Stimulated activated naive B cell treated with anti-CD40 and anti-IgM and Interleukin-4, amounts not matched to agents 10 μg/mL and 1 μg/mL and 100 μg/mL, for 72 hours (primary cell): ENCODE data around the gene LMTK3.
A peak's percentile ranks its signal among the peaks of the same experiment; 100 is the strongest.
"Not testable (repeated sequence)": the region's sequence is repeated elsewhere in the genome, so short reads cannot be mapped to it uniquely, and the experiment has no call there.

Experiments used
- ATAC-seq, 2 donors: fragments of 150-1000 bp; cut with Tn5 transposase; replicated peaks; 2 replicates each; pipeline ENCODE4 v1.10.0; 2021; ENCODE audit warnings: moderate library complexity in 1 of 2
- DNase-seq: peaks from one replicate; pipeline ENCODE4 v3.0.0; 2021
- H3K27ac Mint-ChIP-seq: one replicate; pipeline ENCODE4 v1.8.0; 2022; ENCODE audit warnings: mild to moderate bottlenecking, mixed read lengths
- H3K27me3 Mint-ChIP-seq, 2 donors: one replicate each; pipeline ENCODE4 v1.8.0; 2022; ENCODE audit warnings: mixed read lengths in 2 of 2
- H3K36me3 Mint-ChIP-seq, 2 donors: one replicate each; pipeline ENCODE4 v1.8.0; 2022; ENCODE audit warnings: mixed read lengths in 2 of 2, mild to moderate bottlenecking in 1 of 2
- H3K4me1 Mint-ChIP-seq, 2 donors: one replicate each; pipeline ENCODE4 v1.8.0; 2022; ENCODE audit warnings: mixed read lengths in 2 of 2, mild to moderate bottlenecking in 1 of 2
- H3K4me3 Mint-ChIP-seq, 2 donors: one replicate each; pipeline ENCODE4 v1.8.0; 2022; ENCODE audit warnings: mild to moderate bottlenecking in 2 of 2, mixed read lengths in 2 of 2, moderate library complexity in 1 of 2
- H3K9me3 Mint-ChIP-seq, 2 donors: one replicate each; pipeline ENCODE4 v1.8.0; 2022; ENCODE audit warnings: mixed read lengths in 2 of 2, mild to moderate bottlenecking in 1 of 2

LMTK3 gene

DNA sequence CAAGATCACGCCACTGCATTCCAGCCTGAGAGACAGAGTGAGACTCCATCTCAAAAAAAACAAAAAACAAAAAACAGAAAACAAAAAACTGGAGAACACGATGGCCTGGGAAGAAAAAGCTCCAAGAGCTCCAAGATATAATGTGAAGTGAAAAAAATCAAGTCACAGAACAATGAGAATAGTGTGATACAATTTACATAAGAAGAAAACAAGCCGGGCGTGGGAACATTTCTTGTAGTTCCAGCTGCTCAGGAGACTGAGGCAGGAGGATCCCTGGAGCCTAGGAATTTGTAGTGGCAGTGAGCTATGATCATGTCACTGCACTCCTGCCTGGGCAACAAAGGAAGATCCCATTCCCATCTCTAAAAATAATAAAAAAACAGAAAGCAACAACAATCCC is 8.5 kb upstream of the LMTK3 start:
- DNase-seq (no peak), ATAC-seq (no peak)
- H3K9me3 Mint-ChIP-seq: peaks cover 5 to 7% of the 10 kb centered on the region in 2 donors
- no peak overlapping the region for H3K4me3 Mint-ChIP-seq
- no peak overlapping the region for H3K27ac Mint-ChIP-seq
- H3K36me3 Mint-ChIP-seq: no peaks in the 10 kb centered on the region
- no peaks in the 10 kb centered on the region for H3K4me1 Mint-ChIP-seq
- H3K27me3 Mint-ChIP-seq: peaks cover 9 to 21% of the 10 kb centered on the region in 2 donors

DNA sequence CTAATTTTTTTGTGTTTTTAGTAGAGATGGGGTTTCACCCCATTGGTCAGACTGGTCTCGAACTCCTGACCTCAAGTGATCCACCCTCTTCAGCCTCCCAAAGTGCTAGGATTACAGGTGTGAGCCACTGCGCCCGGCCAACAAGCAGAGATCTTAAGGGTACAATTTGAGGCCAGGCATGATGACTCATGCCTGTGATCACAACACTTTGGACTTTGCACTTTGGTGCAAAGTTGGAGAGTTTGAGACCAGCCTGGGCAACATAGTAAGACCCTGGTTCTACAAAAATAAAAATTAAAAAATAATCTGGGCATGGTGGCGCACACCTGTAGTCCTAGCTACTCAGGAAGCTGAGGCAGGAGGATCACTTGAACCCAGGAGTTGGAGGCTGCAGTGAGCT is 7.8 kb upstream of the LMTK3 start:
- not testable (repeated sequence) for H3K9me3 Mint-ChIP-seq, H3K27ac Mint-ChIP-seq, H3K4me3 Mint-ChIP-seq, DNase-seq, H3K36me3 Mint-ChIP-seq, H3K4me1 Mint-ChIP-seq, ATAC-seq
- H3K27me3 Mint-ChIP-seq: peaks cover 9 to 14% of the 10 kb centered on the region in 2 donors

DNA sequence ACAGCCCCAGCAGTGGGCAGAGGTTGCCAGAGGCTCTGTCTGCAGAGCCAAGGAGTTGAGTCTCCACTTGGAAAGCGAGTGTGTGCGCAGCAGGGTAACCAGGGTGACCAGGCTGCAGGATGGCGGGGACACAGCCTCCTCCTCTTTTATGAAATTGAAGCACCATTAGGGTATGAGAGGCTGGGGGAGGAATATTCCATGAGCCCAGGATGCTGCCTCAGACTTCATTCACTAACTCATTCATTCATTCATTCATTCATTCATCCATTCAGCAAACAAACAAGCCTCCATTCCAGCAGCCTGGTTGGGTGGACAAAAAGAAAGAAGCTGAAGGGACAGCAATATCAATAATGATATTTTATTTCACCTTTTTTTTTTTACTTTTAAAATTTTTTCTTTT is 6.6 kb upstream of the LMTK3 start:
- no peak overlapping the region for H3K4me3 Mint-ChIP-seq
- H3K27me3 Mint-ChIP-seq: peaks cover 4 to 6% of the 10 kb centered on the region in 2 donors
- no peak for ATAC-seq
- no peak overlapping the region for H3K27ac Mint-ChIP-seq
- H3K9me3 Mint-ChIP-seq: no peaks in the 10 kb centered on the region
- no peaks in the 10 kb centered on the region for H3K36me3 Mint-ChIP-seq
- no peak for DNase-seq
- H3K4me1 Mint-ChIP-seq: peaks cover 2 to 9% of the 10 kb centered on the region in 2 donors

DNA sequence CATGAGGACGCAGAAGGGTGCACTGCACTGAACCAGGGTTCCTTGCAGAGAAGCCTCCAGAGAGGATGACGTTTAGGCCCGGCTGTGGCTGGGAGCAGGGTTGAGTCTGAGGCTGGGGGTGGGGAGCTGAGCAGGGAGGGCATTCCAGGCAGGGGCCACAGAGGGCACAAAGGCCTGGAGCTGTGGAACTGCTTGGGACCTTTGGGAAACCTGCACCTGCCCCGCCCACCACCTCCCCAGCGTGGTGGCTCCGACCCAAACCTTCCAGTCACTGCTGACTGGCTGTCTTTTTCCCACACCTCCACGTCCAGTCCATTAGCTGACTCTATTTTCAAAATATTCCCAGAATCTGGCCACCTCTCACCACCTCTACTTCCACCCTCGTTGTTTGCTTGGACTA is 4.9 kb upstream of the LMTK3 start:
- ATAC-seq: no peak
- H3K4me1 Mint-ChIP-seq: peaks cover 2 to 9% of the 10 kb centered on the region in 2 donors
- no peaks in the 10 kb centered on the region for H3K9me3 Mint-ChIP-seq
- no peak overlapping the region for H3K27ac Mint-ChIP-seq
- no peak for DNase-seq
- H3K4me3 Mint-ChIP-seq: no peak overlapping the region
- no peaks in the 10 kb centered on the region for H3K36me3 Mint-ChIP-seq
- H3K27me3 Mint-ChIP-seq: peaks cover 0 to 4% of the 10 kb centered on the region in 2 donors

DNA sequence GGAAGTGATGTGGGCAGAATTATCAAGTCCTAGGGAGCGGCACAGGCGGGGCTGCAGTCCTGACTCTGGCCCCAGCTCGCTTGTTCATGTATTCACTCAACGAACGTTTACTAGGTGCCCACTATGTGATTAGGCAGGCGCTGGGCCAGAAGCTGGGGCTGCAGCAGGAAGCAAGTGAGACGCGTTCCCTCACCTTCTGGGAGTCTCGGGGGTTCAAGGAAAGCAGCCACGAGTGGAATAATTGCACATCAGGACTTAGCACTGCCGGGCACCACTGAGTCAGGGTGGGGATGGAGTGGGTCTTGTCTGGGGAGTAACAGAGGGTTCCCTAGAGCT is 2.5 kb upstream of the LMTK3 start:
- Mint-ChIP-seq H3K4me1 (peaks cover 6 to 18% of the 10 kb centered on the region in 2 donors), H3K4me3 (no peak overlapping the region), H3K27ac (peak overlapping the region; percentile 67), H3K27me3 (peaks cover 9 to 20% of the 10 kb centered on the region in 2 donors), H3K36me3 (no peaks in the 10 kb centered on the region), H3K9me3 (no peaks in the 10 kb centered on the region)
- DNase-seq (no peak), ATAC-seq (no peak)

DNA sequence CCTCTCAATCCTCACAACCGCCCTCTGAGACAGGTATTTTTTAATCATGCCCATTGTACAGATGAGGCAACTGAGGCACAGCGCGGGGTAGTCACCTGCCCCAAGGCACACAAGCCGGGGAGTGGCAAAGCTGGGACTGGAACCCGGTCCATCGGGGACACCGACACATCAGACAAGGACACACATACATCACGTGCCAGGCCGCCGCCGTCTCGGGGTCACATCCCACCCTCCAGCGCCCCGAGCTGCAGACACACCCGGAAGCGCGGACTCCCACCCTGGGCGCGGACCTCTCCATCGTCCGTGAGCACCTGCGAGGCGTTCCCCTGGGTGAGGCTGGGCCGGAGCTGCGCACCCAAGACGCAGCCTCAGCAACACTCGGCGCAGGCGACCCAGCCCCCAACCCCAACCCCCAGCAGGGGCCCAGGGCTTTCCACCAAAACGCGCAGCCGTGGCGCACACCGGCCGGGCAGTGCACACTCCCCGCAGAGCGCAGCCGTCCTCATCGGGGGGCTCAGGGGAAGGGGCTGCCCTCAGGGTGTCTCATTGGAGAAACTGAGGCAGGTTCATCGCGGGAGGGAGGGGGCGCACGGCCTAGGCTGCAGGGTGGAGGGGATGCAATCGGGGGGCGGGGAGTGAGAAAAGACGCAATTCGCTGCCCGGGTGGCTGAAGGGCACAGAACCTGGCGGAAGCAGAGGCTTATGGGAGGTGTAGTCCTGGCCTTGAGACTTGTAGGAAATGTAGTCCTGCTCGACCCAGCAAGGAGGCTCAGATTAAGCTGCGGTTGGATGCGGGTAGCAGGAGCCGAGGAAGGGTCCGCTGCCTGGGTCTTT is 1.9 kb upstream of the LMTK3 start:
- DNase-seq: no peak
- no peaks in the 10 kb centered on the region for H3K36me3 Mint-ChIP-seq
- peaks cover 6 to 18% of the 10 kb centered on the region in 2 donors for H3K4me1 Mint-ChIP-seq
- H3K4me3 Mint-ChIP-seq: no peak overlapping the region
- peak; percentile 91 to 93 for ATAC-seq
- peaks cover 9 to 20% of the 10 kb centered on the region in 2 donors for H3K27me3 Mint-ChIP-seq
- H3K27ac Mint-ChIP-seq: peak overlapping the region; percentile 67
- no peaks in the 10 kb centered on the region for H3K9me3 Mint-ChIP-seq

DNA sequence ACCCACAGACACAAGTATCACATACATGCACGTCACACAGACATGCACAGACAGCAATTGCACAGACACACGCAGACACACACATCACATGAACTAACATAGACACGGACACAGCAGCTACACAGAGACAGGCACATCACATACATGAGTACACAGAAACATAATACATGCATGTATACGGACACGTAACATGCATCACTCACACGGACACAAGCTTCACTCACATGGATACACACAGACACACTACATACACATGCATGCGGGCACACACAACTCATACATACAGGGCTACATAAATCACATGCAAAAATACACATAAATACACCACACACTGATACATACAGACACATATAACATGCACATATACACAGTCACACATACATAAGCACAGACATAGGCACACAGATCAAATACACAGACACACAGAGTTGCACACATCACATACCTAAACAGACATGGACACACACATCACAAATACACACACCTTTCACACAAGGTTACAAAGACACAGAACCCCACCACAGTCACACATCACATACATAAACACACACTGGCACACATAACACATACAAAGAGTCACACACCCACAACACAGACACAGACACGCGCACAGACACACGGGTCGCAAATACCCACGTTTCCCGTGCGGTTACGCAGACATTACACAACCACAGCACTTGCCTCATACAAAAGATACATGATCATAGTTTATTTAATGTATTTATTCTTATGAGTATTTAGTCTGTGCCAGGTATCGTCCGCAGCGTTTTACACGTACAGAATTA is 1.1 kb upstream of the LMTK3 start:
- Mint-ChIP-seq H3K9me3 (no peaks in the 10 kb centered on the region), H3K36me3 (no peaks in the 10 kb centered on the region), H3K4me3 (no peak overlapping the region)

DNA sequence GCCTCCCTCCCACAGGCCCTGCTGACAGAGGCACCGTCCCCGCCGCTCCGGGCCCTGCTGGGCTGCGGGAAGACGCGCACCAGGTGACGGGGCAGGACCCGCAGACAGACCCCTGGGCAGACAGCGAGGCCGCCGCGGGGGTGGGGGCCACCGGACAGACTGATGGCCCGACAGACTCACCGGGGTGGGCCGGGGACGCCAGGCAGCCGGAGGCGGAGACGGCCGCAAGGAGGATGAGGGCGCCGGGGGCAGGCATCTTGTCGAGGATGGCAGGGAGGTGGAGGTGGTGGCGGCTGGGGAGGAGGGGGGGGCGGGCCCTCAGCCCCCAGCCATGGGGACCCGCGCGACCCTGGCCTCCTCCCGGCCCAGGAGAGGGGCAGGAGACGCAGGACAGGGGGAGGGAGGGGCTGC is 309 bp downstream of the LMTK3 start:
- peaks cover 6 to 18% of the 10 kb centered on the region in 2 donors for H3K4me1 Mint-ChIP-seq
- ATAC-seq (no peak), DNase-seq (no peak)
- H3K36me3 Mint-ChIP-seq: no peaks in the 10 kb centered on the region
- no peak overlapping the region for H3K4me3 Mint-ChIP-seq
- H3K9me3 Mint-ChIP-seq: no peaks in the 10 kb centered on the region
- no peak overlapping the region for H3K27ac Mint-ChIP-seq
- peaks cover 13 to 20% of the 10 kb centered on the region in 2 donors for H3K27me3 Mint-ChIP-seq

More for the DNA sequence above, 1.1 kb upstream of the LMTK3 start:
- Mint-ChIP-seq H3K27me3 (peaks cover 12 to 20% of the 10 kb centered on the region in 2 donors), H3K27ac (no peak overlapping the region), H3K4me1 (peaks cover 6 to 18% of the 10 kb centered on the region in 2 donors)
- ATAC-seq (no peak), DNase-seq (no peak)

DNA sequence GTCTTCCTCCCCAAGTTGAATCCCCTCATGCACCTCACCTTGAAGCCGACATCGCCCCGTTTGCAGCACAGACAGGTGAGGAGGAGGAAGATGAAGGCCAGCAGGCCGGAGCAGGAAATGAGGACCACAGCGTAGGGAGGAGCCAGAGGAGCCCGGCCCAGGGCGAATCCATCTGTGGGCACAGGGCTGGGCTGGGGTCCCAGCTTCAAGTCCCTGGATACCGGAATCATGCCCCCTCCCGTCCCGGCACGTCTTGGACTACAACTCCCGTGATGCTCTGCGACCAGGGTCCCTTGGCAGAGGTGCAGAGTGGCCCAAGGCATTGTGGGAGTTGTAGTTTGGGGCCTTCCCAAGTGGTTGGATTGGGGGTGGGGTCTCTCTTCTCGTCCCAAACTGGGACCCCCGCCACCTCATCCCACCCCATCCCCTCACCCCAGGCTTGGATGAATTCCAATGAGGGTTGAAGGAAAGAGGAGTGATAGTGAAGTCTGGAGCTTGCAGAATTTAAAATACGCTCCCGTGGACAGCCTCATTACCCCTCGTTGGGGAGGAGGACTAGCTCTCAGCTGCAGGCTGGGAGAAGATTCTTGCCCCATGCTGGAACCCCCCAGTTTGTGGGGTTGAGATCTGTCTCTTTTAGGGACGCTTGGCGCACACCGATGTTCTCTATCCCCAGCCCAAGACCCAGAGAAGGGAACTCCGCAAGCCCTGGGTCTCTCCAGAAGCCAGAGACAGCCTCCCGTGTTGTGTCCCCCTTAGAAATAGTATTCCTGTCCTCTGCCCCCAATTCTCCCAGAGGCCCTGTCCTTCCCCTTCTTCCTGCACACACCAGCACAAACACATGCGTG is 990 bp downstream of the LMTK3 start:
- no peaks in the 10 kb centered on the region for H3K36me3 Mint-ChIP-seq
- DNase-seq: no peak
- H3K27ac Mint-ChIP-seq: no peak overlapping the region
- peaks cover 6 to 18% of the 10 kb centered on the region in 2 donors for H3K4me1 Mint-ChIP-seq
- no peaks in the 10 kb centered on the region for H3K9me3 Mint-ChIP-seq
- peaks cover 13 to 20% of the 10 kb centered on the region in 2 donors for H3K27me3 Mint-ChIP-seq
- ATAC-seq: peak; percentile 65 to 71
- peak overlapping the region; percentile 67 to 70 for H3K4me3 Mint-ChIP-seq

DNA sequence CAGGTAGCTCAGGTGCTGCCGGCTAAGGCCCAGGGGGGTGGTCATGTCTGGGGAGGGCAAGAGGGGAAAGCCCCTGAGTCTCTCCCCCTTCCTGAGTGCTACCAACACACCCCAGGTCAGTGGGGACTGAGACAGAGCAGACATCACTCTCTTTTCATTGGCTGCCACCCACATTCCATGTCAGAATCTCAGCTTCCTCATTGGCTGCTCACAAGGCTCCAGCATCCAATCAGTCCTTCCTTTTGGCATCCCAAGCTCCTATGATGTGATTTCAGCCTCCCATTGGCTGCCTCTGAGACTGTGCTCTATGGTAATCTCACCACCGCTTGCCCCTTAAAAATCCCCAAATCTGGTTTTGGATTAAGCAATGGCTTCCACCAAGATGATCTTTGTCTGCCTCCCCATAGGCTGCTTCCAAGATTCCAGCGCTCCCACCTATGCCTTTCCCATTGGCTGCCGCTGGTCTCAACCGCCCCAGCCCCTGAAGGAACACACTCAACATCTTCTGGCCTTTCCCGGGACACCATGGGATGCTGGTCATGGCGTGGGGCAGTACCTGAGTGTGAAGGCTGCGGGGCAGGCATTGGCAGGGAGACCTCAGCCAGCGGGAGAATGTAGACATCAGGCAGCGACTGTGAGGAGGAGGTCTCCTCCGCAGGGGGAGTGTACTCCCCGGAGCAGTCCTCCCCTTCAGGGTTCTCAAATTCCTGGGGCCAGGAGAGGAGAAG is 2.0 kb downstream of the LMTK3 start:
- H3K27ac Mint-ChIP-seq: no peak overlapping the region
- no peaks in the 10 kb centered on the region for H3K9me3 Mint-ChIP-seq
- no peaks in the 10 kb centered on the region for H3K36me3 Mint-ChIP-seq
- ATAC-seq (no peak), DNase-seq (no peak)
- peaks cover 13 to 20% of the 10 kb centered on the region in 2 donors for H3K27me3 Mint-ChIP-seq
- H3K4me1 Mint-ChIP-seq: peaks cover 6 to 18% of the 10 kb centered on the region in 2 donors
- H3K4me3 Mint-ChIP-seq: no peak overlapping the region

DNA sequence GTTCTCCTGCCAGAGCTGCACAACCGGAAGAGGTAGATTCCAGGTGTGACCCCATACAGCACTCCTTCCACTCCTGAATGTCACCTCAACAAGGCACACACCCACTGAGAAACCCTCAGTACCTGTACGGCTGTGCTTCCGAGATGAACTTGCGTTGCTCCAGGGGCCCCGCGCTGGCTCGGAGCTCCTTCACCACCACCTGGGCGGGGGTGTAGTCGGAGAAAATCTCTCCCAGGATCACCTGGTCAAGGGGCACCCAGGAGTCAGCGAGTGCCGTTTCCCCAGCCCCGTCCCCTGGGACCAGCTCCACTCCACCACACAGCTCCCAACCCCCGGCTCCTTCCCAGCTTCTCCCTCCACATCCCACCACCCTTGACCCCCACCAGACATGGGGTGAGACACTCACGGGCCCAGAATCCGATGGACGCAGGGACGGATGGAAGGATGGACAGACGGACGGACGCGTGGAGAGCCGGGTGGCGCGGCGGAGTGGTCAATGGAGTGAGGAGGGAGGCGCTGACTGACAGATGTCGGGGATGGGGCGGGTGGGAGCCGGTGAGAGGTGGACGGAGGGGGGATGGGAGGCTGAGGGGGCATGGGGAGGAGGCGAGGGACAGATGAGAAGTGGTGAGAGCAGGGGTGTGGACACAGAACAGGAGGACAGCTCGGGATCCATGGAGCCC is 2.8 kb downstream of the LMTK3 start:
- Mint-ChIP-seq H3K9me3 (no peaks in the 10 kb centered on the region), H3K36me3 (no peaks in the 10 kb centered on the region), H3K4me3 (no peak overlapping the region), H3K27me3 (peaks cover 13 to 20% of the 10 kb centered on the region in 2 donors), H3K27ac (no peak overlapping the region), H3K4me1 (peaks cover 5 to 14% of the 10 kb centered on the region in 2 donors)
- ATAC-seq: no peak
- no peak for DNase-seq

DNA sequence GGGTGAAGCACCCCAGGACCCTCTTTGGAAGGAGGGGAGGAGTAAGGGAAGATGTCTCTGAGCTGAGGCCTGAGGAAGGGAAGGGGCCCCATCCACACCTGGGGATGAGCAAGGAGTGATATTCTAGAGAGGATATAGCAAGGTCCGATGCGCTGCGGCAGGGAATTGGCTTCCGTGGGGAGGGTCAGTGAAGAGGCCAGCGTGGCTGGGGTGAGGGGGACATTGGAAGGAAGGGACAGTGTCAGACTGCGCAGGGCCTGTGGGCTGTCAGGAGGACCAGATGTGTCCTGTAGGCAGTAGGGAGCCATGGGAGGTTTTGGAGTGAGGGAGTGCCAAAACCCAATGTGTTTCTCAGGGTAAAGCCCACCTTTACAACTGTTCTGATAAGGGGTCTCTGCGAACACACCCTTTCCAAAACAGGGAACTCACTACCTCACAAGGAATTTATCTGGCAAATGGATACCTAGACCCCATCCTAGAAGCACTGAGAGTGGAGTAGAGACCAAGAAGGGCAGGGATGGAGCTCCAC is 3.7 kb downstream of the LMTK3 start:
- H3K4me1 Mint-ChIP-seq: peaks cover 9 to 15% of the 10 kb centered on the region in 2 donors
- no peaks in the 10 kb centered on the region for H3K36me3 Mint-ChIP-seq
- no peak overlapping the region for H3K27ac Mint-ChIP-seq
- ATAC-seq (no peak), DNase-seq (no peak)
- H3K4me3 Mint-ChIP-seq: no peak overlapping the region
- H3K9me3 Mint-ChIP-seq: no peaks in the 10 kb centered on the region
- H3K27me3 Mint-ChIP-seq: peaks cover 18 to 20% of the 10 kb centered on the region in 2 donors

DNA sequence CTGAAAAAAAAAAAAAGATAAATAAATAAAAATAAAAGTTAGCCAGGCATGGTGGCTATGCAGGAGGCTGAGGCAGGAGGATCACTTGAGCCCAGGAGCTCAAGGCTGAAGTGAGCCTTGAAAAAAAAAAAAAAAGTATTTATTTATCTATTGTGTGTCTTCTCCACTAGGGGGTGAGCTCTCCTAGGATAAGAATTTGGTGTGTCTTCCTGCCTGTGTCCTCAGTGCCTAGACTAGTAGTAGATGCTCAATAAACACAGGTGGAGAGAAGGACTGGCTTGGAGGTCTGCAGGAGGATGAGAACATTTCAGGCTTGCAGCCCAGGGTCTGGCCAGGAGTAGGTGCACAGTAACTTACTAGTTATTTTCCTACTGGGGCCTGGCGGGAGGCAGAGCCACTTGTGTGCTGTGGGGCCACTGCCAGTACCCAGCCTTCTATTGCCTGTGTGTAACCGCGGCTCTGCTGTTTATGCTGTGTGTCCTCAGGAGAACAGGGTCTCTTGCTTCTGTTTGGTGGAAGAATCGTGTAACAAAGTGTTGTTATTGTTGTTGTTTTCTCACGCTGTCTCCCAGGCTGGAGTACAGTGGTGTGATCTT is 5.4 kb downstream of the LMTK3 start:
- no peak overlapping the region for H3K4me3 Mint-ChIP-seq

More for the DNA sequence above, 5.4 kb downstream of the LMTK3 start:
- Mint-ChIP-seq H3K4me1 (peaks cover 22 to 32% of the 10 kb centered on the region in 2 donors), H3K9me3 (no peaks in the 10 kb centered on the region), H3K36me3 (no peaks in the 10 kb centered on the region), H3K27ac (no peak overlapping the region), H3K27me3 (peaks cover 26 to 27% of the 10 kb centered on the region in 2 donors)
- DNase-seq: no peak
- ATAC-seq: peak; percentile 13 to 17
